Activated CD4-positive, alpha-beta T cell treated with anti-CD3 and anti-CD28 coated beads, Interleukin-2, Interleukin-4, amounts not matched to agents 100 ng/mL and 50 ng/mL, durations not matched to agents 16 hours and 8 hours (primary cell): ENCODE measurements around the gene BCL7A.

Experiments
- DNase-seq: peaks from one replicate; pipeline ENCODE4 v3.0.0-alpha.2; 2020; ENCODE audit warnings: low spot score

The BCL7A gene

DNA sequence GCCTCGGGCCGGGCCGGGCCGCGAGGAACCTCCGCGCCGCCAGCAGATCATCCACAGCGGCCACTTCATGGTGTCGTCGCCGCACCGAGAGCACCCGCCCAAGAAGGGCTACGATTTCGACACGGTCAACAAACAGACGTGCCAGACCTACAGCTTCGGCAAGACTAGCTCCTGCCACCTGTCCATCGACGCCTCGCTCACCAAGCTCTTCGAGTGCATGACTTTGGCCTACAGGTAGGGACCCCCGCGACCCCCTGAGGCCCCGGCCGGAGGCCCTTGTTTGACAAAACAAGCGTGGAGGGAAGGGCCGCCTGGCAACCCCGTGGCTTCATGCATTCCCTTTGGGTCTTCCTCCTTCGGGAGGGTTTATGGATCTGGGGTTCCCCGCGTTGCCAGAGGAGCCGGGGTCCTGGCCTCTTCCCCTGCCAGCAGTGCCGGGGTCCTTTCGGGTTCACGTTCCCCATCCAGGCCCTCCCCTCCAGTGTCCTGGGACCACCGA is 57.4 kb downstream of the BCL7A start:
- DNase-seq = no peak

DNA sequence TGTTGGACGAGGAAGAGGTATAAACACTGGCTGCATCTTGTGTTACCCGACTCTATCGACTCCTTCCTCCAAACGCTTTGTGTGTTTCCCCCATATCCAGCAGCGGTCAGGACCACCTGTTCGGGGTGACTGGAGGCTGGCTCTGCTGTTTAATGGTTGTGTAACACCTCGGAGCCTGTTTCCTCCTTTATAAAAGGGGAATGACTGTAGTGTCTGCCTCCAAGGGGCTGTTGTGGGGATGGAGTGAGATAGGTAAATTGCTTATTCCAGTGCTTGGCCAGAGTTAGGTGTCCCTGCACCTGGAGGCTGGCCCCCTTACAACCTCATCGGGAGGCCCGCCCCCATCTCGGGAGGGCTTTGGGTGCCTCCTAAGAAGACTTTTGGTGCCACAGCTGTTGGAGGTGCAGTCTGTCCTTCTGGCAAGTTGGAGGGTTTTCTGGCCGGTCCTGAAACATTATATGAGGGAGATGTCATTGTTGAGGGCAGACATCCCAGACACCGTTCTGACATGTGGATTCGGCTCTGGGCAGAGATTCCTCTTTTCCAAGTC is 57.9 kb downstream of the BCL7A start:
- DNase-seq = no peak

DNA sequence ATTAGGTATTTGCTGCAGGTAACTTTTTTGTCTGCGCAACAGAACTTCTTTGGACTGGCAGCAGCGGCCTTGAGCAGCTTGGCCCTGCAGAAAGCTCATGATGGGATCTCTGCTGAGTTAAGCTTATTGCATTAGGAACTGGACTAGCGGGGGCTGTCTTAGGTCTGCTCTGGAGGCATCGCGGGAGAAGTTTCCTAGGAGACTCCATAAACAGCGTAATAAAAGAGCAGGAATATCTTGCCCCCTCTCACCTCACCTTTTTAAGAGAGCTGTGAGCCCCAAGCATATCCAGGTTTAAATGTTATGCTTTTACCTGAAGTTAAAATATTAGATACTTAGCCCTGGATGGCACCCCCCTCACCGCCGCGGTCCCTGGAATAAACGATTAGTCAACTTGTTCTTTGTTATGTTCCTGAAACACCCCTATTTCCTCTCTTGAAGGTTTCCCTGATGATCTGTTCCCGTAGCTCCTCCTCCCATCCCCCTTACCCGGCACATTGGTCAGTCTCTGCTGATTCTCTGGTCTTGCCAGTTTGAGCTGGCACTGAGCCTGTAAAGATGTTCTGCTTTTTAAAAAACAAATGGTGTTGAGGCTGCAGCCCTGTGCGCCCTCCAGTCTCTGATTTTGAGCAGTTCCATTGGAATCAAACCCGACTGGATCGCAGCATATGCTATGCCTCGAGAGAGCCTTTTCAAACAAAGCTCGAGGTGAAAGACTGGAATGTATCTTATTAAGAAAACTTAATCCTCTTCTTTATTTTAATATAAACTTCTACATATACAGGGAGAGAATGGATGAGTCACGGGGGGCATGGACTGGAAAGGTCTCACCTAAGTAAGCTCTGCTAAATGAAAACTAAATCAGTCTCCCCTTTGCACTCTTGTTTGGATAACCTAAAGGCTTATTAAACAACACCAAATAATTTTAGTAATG is 58.7 kb downstream of the BCL7A start:
- DNase-seq = no peak

DNA sequence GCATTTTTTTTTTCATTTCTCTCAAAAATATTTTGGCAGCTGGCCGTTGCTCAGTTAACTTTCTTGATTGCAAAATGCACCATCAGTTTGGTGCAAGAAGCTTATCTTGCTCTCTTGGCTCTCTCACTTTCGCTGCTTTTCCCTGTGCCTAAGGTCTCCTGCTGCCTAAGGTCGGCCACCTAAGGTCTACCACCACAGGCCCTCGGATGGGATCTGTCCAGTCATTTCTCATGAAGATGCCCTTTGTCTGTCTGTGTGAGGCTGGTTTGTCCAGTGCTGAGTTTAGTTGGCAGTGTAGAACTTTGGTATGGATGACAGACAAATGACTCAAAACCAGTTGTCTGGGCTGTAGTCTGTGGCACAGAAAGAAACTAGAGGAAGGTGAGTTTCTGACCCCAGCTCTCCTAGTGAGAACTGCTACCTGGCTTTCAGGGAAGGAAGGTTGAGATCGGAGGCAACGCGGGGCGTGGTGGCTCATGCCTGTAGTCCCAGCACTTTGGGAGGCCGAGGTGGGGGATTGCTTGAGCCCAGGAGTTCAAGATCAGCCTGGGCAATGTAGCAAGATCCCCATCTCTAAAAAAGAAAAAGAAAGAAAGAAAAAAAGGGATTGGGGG is 59.5 kb downstream of the BCL7A start:
- DNase-seq = peak; percentile 67

DNA sequence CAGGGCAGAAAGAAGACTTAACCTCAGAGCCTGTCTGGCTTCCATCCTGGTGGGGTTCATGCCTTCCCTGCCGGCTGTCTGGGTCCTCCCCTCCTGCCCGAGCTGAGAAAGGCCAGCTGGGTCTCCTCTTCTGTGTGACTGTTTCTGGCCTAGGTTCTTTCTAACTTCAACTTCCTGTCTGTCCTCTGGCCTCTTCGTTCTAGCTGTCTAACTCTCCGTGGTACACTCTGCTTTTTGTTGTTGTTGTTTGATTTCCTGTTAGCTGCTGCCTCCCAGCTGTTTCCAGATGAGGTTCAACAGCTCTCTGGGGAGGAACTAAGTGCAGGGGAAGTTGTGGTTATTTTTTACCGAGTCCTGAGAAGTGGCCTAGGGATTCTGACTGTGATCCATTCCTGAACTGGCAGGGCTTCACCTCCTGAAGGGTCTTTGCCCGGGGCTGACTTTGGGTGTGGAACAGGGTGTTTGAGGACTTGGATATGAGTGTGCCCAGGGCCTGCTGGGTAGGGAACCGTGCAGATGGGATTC is 60.1 kb downstream of the BCL7A start:
- peak; percentile 66 for DNase-seq

GRCh38 chr12:122082621-122083356 is 61.1 kb downstream of the BCL7A start:
- no peak for DNase-seq

GRCh38 chr12:122084857-122085405 is 63.2 kb downstream of the BCL7A start:
- no peak for DNase-seq

DNA sequence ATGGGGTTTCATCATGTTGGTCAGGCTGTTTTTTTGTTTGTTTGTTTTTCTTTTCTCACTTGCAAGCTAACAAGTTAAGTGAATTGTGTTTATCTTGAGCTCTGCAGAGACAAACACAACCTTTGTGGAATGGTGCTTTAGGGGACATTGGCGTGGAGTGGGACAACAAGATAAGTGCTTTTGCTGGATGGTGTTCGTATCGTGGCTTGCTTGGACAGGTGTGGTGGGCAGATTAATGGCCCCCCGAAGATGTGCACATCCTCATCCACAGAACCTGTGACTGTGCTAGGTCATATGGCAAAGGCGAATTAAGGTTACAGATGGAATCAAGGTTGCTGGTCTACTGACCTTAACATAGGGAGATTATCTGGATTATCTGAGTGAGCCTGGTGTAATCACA is 63.9 kb downstream of the BCL7A start:
- no peak for DNase-seq

GRCh38 chr12:122086116-122086515 is 64.4 kb downstream of the BCL7A start:
- no peak for DNase-seq

DNA sequence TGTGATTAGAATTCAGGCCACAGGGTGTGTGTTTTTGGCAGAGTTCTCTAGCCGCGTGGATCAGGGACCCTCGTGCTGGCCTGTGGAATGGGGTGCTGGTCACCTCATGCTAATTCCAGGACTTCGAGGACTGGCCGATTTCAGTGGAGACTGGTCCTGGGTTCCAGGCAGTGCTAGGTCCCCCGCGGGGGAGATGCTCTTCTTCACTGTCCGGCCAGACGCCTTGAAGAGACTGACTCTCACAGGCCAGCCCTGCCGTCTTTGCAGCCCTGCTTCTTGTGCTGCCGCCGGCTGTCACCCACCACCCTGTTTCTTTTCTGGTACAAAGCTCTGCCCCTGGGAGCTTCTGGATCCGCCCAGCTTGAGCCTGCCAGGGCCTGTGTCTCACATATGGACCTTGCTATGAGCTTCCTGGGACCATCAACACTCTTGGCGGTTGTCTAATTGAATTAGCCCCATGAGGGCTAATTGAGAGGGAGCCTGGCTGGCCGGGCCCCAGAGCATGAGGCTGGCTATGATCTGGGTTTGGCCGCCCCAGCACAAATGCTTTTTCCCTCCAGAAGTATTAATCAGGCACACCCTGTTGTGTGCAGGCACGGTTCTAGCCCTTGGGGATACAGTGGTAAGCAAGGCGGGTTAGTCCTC is 65.1 kb downstream of the BCL7A start:
- no peak for DNase-seq

GRCh38 chr12:122087431-122088178 is 65.9 kb downstream of the BCL7A start:
- no peak for DNase-seq

GRCh38 chr12:122088179-122088810 is 66.6 kb downstream of the BCL7A start:
- no peak for DNase-seq

DNA sequence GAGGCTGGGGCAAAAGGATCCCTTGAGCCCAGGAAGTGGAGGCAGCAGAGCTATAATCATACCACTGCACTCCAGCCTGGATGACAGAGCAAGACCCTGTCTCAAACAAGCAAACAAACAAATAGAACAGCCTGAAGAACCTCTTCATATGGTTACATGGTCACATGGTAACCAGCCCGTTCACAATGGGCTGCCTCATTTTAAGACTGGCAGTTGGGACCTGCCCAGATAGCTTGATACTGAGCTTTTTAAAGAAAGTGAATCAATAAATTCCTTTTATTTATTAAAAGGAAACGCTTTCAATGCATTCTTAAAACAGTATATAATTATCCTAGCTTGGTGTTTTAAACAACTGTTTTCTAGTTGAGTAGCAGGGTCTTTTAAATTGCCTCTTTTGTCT is 67.4 kb downstream of the BCL7A start:
- no peak for DNase-seq

GRCh38 chr12:122090759-122091515 is 69.3 kb downstream of the BCL7A start:
- DNase-seq = no peak

DNA sequence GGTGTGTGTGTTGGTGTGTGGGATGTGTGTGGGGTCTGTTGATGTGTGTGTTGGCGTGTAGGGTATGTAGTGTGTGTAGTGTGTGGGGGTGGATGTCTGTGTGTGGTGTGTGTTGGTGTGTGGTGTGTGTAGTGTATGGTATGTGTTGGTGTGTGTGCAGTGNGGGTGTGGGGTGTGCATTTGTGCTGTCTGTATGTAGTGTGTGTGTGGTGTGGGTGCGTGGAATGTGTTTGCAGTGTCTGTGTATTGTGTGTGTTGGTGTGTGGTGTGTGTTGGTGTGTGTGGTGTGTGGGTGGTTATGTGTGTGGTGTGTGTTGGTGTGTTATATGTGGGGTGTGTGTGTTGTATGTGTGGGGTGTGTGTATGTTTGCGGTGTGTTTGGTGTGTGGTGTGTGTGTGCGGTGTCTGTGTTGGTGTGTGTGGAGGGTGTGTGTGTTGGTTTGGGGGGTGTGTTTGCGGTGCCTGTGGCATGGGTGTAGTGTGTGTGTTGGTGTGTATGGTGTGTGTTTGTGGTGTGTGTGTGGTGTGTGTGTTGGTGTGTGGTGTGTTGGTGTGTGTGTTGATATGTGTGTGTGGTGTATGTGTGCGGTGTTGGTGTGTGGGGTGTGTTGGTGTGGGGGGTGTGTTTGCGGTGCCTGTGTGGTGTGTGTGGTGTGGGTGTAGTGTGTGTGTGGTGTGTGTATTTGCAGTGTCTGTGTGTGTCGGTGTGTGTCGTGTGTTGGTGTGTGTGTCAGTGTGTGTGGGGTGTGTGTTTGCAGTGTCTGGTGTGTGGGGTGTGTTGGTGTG is 71.6 kb downstream of the BCL7A start:
- DNase-seq = no peak

GRCh38 chr12:122094137-122094734 is 72.6 kb downstream of the BCL7A start:
- no peak for DNase-seq

GRCh38 chr12:122094735-122095631 is 73.3 kb downstream of the BCL7A start:
- DNase-seq = no peak
